HG03280 (cell line): ENCODE results near the gene ARID1B.

Experiments
- ATAC-seq: cut with Tn5 transposase; IDR thresholded peaks from one replicate; pipeline ENCODE4 v1.9.1; 2021; ENCODE audit warnings: mild to moderate bottlenecking, moderate library complexity; ENCODE audit not compliant: unreplicated experiment

Gene ARID1B

DNA sequence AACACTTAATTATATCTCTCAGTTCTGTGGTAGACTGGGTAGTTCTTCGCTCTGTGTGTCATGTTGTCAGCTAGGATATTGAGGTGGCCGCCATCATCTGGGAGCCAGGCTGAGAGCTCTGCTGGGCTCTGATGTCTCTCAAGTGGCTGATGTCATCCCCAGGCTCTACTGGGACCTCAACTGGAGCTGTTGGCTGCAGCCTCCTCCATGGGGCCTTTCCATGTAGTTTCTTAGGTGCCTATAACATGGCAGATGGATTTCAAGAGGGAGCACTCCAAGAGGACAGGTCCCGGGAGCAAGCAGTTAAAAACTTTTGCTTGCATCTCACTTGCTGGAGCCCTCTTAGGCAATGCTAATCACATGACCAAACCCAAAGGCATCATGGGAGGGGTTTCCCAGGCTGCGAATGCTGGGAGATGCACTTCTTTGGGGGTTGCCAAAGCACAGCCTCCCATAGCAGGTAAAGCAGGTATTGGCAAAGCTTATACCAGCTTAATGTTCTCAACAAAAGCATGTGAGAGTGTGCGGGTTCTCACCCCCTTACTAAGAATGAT lies 416.3 kb downstream of the ARID1B start:
- ATAC-seq = no peak

DNA sequence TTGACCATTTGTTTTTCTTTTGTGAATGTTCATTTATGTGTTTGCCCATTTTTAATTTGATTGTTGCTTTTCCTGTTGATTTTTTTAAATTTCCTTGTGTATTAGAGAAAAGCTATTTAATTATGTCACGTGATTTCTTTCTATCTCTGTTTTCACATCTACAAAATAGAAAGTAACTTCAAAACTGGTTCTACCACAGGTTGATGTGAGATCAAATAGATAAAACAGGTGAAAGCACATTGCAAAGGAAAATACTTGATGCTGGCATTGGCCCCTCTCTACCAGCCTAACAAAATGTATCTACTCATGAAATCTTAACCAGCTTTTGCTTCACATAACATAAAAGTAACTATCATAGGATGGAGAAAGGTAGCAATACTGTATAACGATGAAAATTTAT lies 416.9 kb downstream of the ARID1B start:
- ATAC-seq = no peak

- no peak for ATAC-seq
Observed at GRCh38 chr6:157194643-157195042, 417.5 kb downstream of the ARID1B start.

DNA sequence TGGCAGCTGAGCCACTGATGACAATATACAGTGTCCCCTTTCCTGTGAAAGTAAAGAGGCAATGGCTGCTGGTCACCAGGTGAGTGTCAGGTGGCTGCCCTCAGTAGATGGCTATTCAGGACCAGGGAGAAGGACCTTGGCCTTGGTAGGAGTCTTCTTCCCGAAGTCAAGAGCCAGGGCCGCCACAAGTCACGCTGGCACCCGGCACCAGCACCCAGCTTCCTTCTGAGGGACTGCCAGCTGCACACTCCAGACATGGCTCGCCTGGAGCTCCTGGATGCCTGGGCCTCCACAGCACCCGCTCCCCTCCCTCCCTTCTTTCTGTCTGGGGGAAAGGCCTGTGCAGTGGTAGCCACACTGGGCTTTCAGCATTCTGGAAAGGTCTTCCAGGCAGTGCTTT lies 419.2 kb downstream of the ARID1B start:
- no peak for ATAC-seq

- ATAC-seq = no peak
Observed at GRCh38 chr6:157198425-157199279, 421.5 kb downstream of the ARID1B start.

DNA sequence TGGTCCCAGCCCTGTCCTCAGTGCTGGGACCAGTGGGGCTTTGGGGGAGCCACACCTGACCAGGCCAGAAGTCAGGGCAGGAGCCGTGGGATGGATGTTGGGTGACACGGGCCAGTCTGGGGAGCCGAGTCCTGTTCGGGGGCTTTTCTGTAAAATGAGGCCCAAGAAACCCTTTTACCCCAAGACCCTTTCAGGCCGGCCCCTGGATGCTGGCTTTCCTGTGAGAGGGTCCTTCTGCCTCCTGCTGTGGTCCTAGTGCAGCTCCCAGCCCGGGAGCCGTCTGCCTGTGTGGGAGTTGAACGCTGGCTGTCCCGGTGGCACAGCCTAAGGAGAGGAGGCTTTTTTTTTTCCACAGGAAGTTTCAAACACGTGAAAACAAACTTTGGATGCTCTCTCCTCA lies 422.9 kb downstream of the ARID1B start:
- ATAC-seq = no peak

DNA sequence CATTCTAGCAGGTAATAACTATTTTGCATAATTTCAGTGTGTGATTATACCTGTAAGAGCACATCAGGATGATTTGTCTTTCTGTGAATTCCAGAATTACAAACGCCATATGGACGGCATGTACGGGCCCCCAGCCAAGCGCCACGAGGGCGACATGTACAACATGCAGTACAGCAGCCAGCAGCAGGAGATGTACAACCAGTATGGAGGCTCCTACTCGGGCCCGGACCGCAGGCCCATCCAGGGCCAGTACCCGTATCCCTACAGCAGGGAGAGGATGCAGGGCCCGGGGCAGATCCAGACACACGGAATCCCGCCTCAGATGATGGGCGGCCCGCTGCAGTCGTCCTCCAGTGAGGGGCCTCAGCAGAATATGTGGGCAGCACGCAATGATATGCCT lies 423.4 kb downstream of the ARID1B start:
- ATAC-seq = no peak

DNA sequence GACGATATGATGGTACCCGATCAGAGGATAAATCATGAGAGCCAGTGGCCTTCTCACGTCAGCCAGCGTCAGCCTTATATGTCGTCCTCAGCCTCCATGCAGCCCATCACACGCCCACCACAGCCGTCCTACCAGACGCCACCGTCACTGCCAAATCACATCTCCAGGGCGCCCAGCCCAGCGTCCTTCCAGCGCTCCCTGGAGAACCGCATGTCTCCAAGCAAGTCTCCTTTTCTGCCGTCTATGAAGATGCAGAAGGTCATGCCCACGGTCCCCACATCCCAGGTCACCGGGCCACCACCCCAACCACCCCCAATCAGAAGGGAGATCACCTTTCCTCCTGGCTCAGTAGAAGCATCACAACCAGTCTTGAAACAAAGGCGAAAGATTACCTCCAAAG lies 423.9 kb downstream of the ARID1B start:
- no peak for ATAC-seq

- peak; percentile 96 for ATAC-seq
Observed at GRCh38 chr6:157203312-157203744, 426.1 kb downstream of the ARID1B start.

GRCh38 chr6:157203764-157204163 lies 426.6 kb downstream of the ARID1B start:
- peak; percentile 27 for ATAC-seq

- ATAC-seq = no peak
Observed at GRCh38 chr6:157205473-157206358, 428.5 kb downstream of the ARID1B start.

GRCh38 chr6:157206359-157206815 lies 429.2 kb downstream of the ARID1B start:
- no peak for ATAC-seq

GRCh38 chr6:157207521-157208076 lies 430.4 kb downstream of the ARID1B start:
- ATAC-seq = no peak

DNA sequence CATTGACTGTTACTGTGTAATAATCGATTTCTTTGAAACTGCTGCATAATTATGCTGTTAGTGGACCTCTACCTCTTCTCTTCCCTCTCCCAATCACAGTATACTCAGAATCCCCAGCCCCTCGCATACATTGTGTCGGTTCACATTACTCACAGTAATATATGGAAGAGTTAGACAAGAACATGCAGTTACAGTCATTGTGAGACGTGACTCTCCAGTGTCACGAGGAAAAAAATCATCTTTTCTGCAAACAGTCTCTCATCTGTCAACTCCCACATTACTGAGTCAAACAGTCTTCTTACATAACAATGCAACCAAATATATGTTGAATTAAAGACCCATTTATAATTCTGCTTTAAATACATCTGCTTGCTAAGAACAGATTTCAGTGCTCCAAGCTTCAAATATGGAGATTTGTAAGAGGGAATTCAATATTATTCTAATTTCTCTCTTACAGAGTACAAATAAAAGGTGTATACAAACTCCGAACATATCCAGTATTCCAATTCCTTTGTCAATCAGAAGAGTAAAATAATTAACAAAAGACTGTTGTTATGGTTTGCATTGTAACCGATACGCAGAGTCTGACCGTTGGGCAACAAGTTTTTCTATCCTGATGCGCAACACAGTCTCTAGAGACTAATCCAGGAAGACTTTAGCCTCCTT lies 432.8 kb downstream of the ARID1B start:
- ATAC-seq = no peak

DNA sequence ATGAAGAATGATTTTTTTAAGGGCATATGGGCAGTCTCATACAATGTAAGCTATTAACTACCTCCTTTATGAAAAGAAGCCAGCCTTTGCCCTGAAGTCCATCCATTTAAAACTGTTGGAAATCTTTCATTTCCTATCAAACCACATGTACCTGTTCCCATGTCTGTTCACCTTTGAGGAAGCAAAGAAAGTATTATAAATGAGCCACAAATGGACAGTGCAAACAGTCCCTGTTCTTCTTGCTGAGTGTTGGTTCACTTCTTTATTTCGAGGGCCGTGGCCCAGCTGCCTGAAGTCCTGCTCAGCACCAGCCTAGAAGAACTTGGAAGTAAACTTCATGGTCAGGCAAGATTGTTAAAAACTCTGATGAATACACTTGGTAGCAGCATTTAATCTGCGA lies 433.8 kb downstream of the ARID1B start:
- no peak for ATAC-seq

GRCh38 chr6:157211603-157212455 lies 434.7 kb downstream of the ARID1B start:
- no peak for ATAC-seq

DNA sequence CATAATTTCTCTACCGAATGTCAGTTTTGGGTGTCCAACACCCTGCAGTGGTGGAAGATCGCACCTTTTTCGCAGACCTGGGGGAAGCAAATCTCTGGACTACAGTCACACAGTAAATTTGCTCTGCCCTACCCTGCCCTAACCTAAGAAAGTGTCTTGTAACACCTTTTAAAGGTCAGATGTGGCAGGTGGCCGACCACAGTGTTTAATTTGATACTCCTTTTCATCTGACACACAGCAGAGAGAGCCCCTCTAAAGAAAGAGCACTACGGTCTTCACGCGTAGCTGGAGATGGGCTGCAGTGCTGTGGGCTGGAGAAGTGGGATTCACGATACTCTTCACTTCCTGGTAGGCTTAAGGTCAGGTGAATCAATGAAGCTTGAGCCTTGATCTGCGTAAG lies 436.2 kb downstream of the ARID1B start:
- ATAC-seq = no peak

DNA sequence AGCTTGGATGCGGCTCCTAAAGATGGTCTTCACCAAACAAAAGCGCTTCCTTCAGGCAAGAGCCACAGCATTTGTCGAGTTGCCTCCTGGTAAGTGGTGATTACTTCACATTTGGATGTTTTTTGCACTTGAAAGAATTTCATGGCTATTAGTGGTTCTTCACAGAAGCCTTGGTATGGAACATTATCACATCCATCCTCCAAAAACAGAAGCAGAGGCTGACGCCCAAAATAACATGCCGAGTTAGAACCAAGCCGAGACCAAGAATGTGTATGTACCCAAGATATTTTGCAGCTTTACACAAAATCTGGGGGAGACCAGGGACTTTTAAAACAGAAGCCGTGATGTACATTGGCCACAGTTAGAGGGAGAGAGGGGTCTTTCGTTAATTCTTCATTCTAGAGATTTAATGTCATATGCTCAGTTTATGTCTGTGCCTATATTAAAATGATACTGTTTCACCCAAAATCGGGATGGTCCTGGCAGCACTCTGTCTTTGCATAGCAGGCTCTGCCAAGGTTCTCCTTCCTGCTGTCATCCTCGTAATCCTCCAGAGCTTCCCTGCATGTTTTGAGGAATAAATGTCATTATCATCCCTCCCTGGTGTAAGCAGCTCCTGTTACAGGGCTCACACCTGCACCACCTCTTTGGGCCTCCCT lies 436.9 kb downstream of the ARID1B start:
- ATAC-seq = no peak

GRCh38 chr6:157215717-157216116 lies 438.5 kb downstream of the ARID1B start:
- no peak for ATAC-seq
